Parathyroid adenoma (tissue), 2 donors: ENCODE data around the gene COL4A2.
A peak's percentile ranks its signal among the peaks of the same experiment; 100 is the strongest.

Experiments
- H2AFZ ChIP-seq: fragments of 300-600 bp; sonication (generic); one replicate; pipeline ENCODE4 v1.7.0; 2017; ENCODE audit warnings: antibody characterized with exemption, mild to moderate bottlenecking
- H3K27ac ChIP-seq: fragments of 300-600 bp; sonication (generic); one replicate; pipeline ENCODE4 v1.7.0; 2017
- H3K27me3 ChIP-seq: fragments of 300-600 bp; sonication (generic); one replicate; pipeline ENCODE4 v1.7.0; 2017; ENCODE audit warnings: low read length; ENCODE audit not compliant: control insufficient read depth, insufficient read depth
- H3K36me3 ChIP-seq: fragments of 300-600 bp; sonication (generic); one replicate; pipeline ENCODE4 v1.7.0; 2017; ENCODE audit warnings: low read length; ENCODE audit not compliant: control insufficient read depth, insufficient read depth
- H3K4me1 ChIP-seq: fragments of 300-600 bp; sonication (generic); one replicate; pipeline ENCODE4 v1.7.0; 2017; ENCODE audit warnings: control low read depth
- H3K4me2 ChIP-seq: fragments of 300-600 bp; sonication (generic); one replicate; pipeline ENCODE4 v1.7.0; 2017; ENCODE audit warnings: low read length
- H3K4me3 ChIP-seq: fragments of 300-600 bp; sonication (generic); one replicate; pipeline ENCODE4 v1.7.0; 2017; ENCODE audit warnings: low read depth, low read length
- H3K79me2 ChIP-seq: fragments of 300-600 bp; sonication (generic); one replicate; pipeline ENCODE4 v1.7.0; 2017; ENCODE audit warnings: control low read depth
- H3K9ac ChIP-seq: fragments of 300-600 bp; sonication (generic); one replicate; pipeline ENCODE4 v1.7.0; 2017; ENCODE audit warnings: mild to moderate bottlenecking
- H3K9me3 ChIP-seq: fragments of 300-600 bp; sonication (generic); one replicate; pipeline ENCODE4 v1.7.0; 2017; ENCODE audit warnings: low read length; ENCODE audit not compliant: control insufficient read depth
- TF ChIP-seq, protein P1 (sequence below): fragments of 300-600 bp; sonication (generic); IDR thresholded peaks from one replicate; pipeline ENCODE4 v1.7.0; 2017; ENCODE audit warnings: antibody characterized with exemption, mild to moderate bottlenecking
- donor health status: primary hyperparathyroidism.

COL4A2 gene

DNA sequence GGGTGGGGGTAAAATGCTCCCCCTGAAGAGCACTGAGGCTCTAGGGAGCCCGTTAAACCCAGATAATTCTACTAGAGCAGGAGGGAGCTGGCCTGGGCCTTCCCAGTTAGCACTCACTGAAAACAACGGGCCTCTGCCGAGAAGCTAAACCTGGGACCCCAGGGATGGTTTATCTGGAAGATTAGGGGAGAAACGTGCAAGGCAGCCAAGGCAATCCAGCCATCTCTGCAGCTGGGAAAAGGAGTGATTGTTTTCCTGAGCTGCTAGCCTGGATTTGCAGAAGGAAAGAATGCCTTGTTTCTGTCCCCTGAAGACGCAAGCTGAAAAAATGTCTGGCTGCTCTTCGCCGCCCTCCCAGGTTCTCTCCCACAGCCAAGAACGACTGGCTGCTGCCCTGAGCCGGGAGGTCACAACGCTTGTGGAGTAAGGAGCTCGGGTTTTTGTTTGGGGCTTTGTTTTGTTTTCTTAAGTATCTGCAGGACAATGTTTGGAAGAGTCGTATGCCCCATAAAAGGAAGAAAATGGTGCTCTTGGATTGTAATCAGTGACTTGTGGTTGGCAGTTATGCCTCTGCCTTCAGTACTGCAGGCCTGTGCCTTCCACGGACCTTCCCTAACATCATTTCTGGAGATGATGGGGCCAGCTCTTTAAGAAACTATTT lies 31.5 kb downstream of the COL4A2 start:
- no peaks in the 10 kb centered on the region for H3K79me2 ChIP-seq
- no peak overlapping the region for H3K4me3 ChIP-seq
- no peak overlapping the region for H3K4me2 ChIP-seq
- H3K4me1 ChIP-seq, result no peaks in the 10 kb centered on the region
- peak overlapping the region; percentile 4 for H3K27ac ChIP-seq
- no peak overlapping the region for H3K9ac ChIP-seq
- peaks cover 3% of the 10 kb centered on the region for H3K27me3 ChIP-seq
- no peaks in the 10 kb centered on the region for H3K36me3 ChIP-seq
- no peak overlapping the region for H2AFZ ChIP-seq
- TF ChIP-seq, protein P1, sequence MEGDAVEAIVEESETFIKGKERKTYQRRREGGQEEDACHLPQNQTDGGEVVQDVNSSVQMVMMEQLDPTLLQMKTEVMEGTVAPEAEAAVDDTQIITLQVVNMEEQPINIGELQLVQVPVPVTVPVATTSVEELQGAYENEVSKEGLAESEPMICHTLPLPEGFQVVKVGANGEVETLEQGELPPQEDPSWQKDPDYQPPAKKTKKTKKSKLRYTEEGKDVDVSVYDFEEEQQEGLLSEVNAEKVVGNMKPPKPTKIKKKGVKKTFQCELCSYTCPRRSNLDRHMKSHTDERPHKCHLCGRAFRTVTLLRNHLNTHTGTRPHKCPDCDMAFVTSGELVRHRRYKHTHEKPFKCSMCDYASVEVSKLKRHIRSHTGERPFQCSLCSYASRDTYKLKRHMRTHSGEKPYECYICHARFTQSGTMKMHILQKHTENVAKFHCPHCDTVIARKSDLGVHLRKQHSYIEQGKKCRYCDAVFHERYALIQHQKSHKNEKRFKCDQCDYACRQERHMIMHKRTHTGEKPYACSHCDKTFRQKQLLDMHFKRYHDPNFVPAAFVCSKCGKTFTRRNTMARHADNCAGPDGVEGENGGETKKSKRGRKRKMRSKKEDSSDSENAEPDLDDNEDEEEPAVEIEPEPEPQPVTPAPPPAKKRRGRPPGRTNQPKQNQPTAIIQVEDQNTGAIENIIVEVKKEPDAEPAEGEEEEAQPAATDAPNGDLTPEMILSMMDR, result no peak
- H3K9me3 ChIP-seq, result no peaks in the 10 kb centered on the region

DNA sequence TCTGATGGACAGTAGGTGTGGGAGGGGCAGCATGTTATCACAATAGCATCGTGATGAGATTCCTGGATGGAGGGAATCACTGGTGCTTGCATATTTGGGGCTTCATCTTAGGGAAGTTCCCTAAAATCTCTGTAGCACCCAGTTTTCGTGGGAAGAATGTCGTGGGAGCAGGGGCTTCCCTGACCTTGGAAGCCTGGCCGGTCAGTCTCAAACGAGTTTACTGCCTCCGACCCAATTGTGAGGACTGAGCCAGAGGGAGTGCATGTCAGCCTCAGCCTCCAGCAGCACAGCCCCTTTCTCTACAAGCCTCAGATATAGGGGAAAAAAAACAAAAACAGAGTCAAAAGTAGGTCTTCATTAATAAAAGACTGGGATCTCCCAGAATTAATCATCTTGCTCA lies 32.2 kb downstream of the COL4A2 start:
- H3K4me3 ChIP-seq, result no peak overlapping the region
- no peaks in the 10 kb centered on the region for H3K4me1 ChIP-seq
- H3K9me3 ChIP-seq, result no peaks in the 10 kb centered on the region
- peaks cover 3% of the 10 kb centered on the region for H3K27me3 ChIP-seq
- no peak overlapping the region for H2AFZ ChIP-seq
- no peaks in the 10 kb centered on the region for H3K79me2 ChIP-seq
- H3K9ac ChIP-seq, result no peak overlapping the region
- TF ChIP-seq, protein P1, result no peak
- no peaks in the 10 kb centered on the region for H3K36me3 ChIP-seq
- H3K4me2 ChIP-seq, result no peak overlapping the region
- peak overlapping the region; percentile 33 for H3K27ac ChIP-seq

DNA sequence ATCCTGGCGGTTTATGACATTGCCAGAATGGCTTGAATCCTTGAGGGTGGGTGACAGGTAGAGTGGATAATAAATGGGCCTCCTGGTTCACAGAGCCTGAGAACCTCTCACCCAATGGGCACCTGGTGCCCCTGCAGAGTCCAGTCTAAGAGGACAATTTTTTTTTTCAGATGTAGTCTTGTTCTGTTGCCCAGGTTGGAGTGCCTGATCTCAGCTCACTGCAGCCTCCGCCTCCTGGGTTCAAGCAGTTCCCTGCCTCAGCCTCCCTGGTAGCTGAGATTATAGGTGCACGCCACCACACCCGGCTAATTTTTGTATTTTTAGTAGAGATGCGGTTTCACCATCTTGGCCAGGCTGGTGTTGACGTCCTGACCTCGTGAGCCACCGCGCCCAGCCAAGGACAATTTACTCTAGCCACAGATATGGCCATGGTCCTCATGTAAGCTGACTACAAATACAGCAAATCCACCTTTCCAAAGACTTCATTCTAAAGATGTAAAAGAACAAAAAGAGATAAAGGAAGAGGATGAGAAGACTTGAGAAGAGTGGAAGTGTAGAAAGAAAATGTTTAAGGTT lies 33.0 kb downstream of the COL4A2 start:
- Histone ChIP-seq H3K4me3 (no peak overlapping the region), H3K36me3 (no peaks in the 10 kb centered on the region), H2AFZ (no peak overlapping the region), H3K9me3 (no peaks in the 10 kb centered on the region), H3K4me1 (no peaks in the 10 kb centered on the region), H3K4me2 (peak overlapping the region; percentile 5), H3K27me3 (peaks cover 3% of the 10 kb centered on the region), H3K27ac (peak overlapping the region; percentile 73), H3K9ac (no peak overlapping the region), H3K79me2 (no peaks in the 10 kb centered on the region)
- TF ChIP-seq, protein P1, result no peak

DNA sequence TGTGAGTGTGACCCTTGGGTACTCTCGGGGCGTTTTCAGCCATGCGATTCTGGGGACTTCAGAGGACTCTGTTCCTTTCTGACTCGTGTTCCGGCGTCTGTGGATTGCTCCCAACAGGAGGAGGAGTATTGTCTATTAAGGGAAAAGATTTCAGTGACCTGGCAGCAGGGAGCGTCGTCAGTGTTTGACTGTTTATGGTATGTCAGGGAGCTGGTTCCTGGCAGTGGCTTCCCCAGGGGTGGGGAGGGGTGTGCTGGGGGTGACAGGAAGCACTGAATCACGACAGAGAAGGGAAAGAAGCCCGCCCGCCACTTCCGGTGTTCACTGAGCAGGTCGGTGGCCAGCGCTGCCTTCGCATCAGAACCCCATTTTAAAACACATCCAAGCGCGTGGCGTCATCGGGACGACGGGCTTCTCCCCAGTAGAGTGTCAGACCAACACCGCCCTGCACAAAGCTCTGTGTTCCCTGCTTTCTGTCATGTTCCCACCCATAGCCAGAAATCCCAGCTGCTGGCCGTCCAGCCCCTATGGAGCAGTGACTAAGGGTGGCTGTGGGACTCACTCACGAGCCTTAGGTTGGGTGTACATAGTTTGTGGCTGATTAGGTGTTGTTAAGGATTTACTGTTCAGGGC lies 33.8 kb downstream of the COL4A2 start:
- no peaks in the 10 kb centered on the region for H3K9me3 ChIP-seq
- H3K36me3 ChIP-seq, result no peaks in the 10 kb centered on the region
- H3K9ac ChIP-seq, result no peak overlapping the region
- H3K4me2 ChIP-seq, result peak overlapping the region; percentile 5
- H2AFZ ChIP-seq, result no peak overlapping the region
- no peak overlapping the region for H3K4me3 ChIP-seq
- no peaks in the 10 kb centered on the region for H3K4me1 ChIP-seq
- H3K27ac ChIP-seq, result peak overlapping the region; percentile 82
- TF ChIP-seq, protein P1, result no peak
- peaks cover 3% of the 10 kb centered on the region for H3K27me3 ChIP-seq
- H3K79me2 ChIP-seq, result no peaks in the 10 kb centered on the region
